NB4 (cell line): ENCODE measurements around the gene BATF3.

ENCODE experiments used
- POLR2A ChIP-seq: IDR thresholded peaks from 2 replicates; pipeline ENCODE4 v1.6.1; 2011; ENCODE audit warnings: mild to moderate bottlenecking; ENCODE audit not compliant: insufficient read length; ENCODE audit errors: extremely low read depth
- TF ChIP-seq, protein P1 (sequence below): IDR thresholded peaks from one replicate; pipeline ENCODE4 v1.5.1; 2012; ENCODE audit warnings: low read depth, low read length
- TF ChIP-seq, protein P2 (sequence below): IDR thresholded peaks from 2 replicates; pipeline ENCODE4 v1.6.1; 2011; ENCODE audit warnings: low read depth, low read length

DNA sequence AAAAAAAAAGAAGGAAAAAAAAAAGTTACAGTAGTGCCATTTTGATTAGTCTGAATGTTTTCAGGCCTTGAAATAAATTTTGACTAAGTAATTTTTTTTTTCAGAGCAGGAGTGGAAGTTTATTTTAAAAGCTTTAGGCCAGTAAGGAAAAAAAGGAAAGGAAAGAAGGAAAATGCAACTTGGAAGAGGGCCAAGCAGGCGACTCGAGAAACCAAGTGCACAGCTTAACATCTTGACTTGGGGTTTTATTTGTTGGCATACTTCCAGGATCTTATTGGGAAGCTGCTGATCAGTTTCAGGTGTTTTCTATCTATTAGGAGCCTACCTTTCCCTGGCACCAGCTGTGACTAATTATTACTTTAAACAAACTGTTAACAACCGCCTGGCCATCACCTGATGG, 49.4 kb downstream of the BATF3 start:
- TF ChIP-seq, protein P1, sequence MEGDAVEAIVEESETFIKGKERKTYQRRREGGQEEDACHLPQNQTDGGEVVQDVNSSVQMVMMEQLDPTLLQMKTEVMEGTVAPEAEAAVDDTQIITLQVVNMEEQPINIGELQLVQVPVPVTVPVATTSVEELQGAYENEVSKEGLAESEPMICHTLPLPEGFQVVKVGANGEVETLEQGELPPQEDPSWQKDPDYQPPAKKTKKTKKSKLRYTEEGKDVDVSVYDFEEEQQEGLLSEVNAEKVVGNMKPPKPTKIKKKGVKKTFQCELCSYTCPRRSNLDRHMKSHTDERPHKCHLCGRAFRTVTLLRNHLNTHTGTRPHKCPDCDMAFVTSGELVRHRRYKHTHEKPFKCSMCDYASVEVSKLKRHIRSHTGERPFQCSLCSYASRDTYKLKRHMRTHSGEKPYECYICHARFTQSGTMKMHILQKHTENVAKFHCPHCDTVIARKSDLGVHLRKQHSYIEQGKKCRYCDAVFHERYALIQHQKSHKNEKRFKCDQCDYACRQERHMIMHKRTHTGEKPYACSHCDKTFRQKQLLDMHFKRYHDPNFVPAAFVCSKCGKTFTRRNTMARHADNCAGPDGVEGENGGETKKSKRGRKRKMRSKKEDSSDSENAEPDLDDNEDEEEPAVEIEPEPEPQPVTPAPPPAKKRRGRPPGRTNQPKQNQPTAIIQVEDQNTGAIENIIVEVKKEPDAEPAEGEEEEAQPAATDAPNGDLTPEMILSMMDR = no peak
- TF ChIP-seq POLR2A = no peak
- TF ChIP-seq, protein P2, sequence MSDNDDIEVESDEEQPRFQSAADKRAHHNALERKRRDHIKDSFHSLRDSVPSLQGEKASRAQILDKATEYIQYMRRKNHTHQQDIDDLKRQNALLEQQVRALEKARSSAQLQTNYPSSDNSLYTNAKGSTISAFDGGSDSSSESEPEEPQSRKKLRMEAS = no peak
